Ovary (tissue), 9 donors: ENCODE data around the gene PSKH1. TPM values are rescaled to one million over a fixed set of nuclear protein-coding genes. Genes with fewer than 3 reads are reported as not detected.

ENCODE experiments used
- DNase-seq, 5 donors: peaks; one replicate each; pipeline ENCODE4 v3.0.0-alpha.2; 2019 to 2020
- H3K27ac ChIP-seq, 2 donors: fragments of 200-600 bp; one replicate each; pipeline versions ENCODE4 v1.5.1 to v1.8.0; 2019 to 2022
- H3K27me3 ChIP-seq: fragments of 200-600 bp; one replicate; pipeline ENCODE4 v1.8.0; 2022
- H3K36me3 ChIP-seq: fragments of 200-600 bp; sonication (generic); one replicate; pipeline ENCODE4 v1.5.1; 2019
- H3K4me1 ChIP-seq: one replicate; pipeline ENCODE4 v1.8.1; 2013; ENCODE audit warnings: mild to moderate bottlenecking, moderate library complexity; ENCODE audit not compliant: insufficient read depth
- H3K4me3 ChIP-seq: fragments of 200-600 bp; sonication (generic); one replicate; pipeline ENCODE4 v1.5.1; 2017
- H3K9me3 ChIP-seq, 2 donors: fragments of 200-600 bp in 1 of 2; sonication (generic) in 1 of 2; one replicate each; pipeline versions ENCODE4 v1.5.1 to v1.8.1; 2013 to 2019; ENCODE audit warnings: mild to moderate bottlenecking in 1 of 2, moderate library complexity in 1 of 2
- EP300 ChIP-seq: sonication (generic); formaldehyde crosslinking; IDR thresholded peaks from one replicate; pipeline ENCODE4 v1.6.1; 2017; ENCODE audit warnings: antibody characterized with exemption
- POLR2A ChIP-seq: fragments of 450-650 bp; IDR thresholded peaks from one replicate; pipeline ENCODE4 v1.6.1; 2017; ENCODE audit warnings: antibody characterized with exemption, mild to moderate bottlenecking, moderate library complexity
- WGBS, 3 donors: extraction: QIAGEN DNeasy Blood & Tissue Kit in 1 of 3; methylation state at CpG; one replicate each; pipeline versions ENCODE4 v1.1.5 to v1.1.7; 2013 to 2017; 5-methylcytosine and 5-hydroxymethylcytosine counted together
- intact Hi-C, 4 donors: fragments of 100-400 bp; cut with DNase I; formaldehyde crosslinking; loops; one replicate each; pipeline versions ENCODE4 v1.11.0 to v1.15.1; 2022 to 2023
- polyA plus RNA-seq, 2 donors: library from polyadenylated mRNA; stranded (reverse); fragments of 200-250 nt in 1 of 2; fragments of 350-450 nt in 1 of 2; fragmentation: Illumina TruSeq in 1 of 2; extraction: RNeasy Lipid Tissue Mini Kit (QIAGEN cat#74804) in 1 of 2; gene quantifications; one replicate each; pipeline ENCODE4 v1.2.3, GENCODE V29; 2013 to 2014
- total RNA-seq, 7 donors: library from RNA; depleted of rRNA in 2 of 7; stranded (reverse); fragments of >200 nt in 2 of 7; fragmentation: NEBNext Ultra II Directional in 3 of 7; extraction: Animal tissue kit (Norgen Biotek cat#: 25700) in 3 of 7; gene quantifications; one replicate each; pipeline versions ENCODE4 v1.1.0 to v1.2.4, GENCODE V29; 2016 to 2023
- TF ChIP-seq, protein P1 (sequence below), 3 donors: fragments of 450-650 bp in 2 of 3; fragments of 200-600 bp in 1 of 3; IDR thresholded peaks; one replicate each; pipeline versions ENCODE4 v1.5.1 to v1.8.0; 2016 to 2022; ENCODE audit warnings: antibody characterized with exemption in 3 of 3, mild to moderate bottlenecking in 1 of 3
- donor health status: DM: no; HTN: no; CAD: no; lungs with moderate emphysema.
- donor health status: DM: no; HTN: no; CAD: no.
- donor health status: Bipolar disorder and iron deficiency.
- donor health status: DM: yes; HTN: yes; CAD: no.
- donor health status: DM: no; HTN: no; CAD: no.
- donor health status: DM: yes; HTN: yes; CAD: no.

Gene PSKH1
- total and polyA plus RNA-seq, 9 donors = 9.6 to 38.9 (median 26.6) TPM

DNA sequence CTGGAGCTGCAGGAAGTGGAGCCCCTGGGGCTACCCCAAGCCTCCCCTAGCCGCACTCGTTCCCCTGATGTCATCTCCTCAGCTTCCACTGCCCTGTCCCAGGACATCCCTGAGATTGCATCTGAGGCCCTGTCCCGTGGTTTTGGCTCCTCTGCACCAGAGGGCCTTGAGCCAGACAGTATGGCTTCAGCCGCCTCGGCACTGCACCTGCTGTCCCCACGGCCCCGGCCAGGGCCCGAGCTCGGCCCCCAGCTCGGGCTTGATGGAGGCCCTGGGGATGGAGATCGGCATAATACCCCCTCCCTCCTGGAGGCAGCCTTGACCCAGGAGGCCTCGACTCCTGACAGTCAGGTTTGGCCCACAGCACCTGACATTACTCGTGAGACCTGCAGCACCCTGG, 12.5 kb upstream of the PSKH1 start:
- no peaks in the 10 kb centered on the region for H3K36me3 ChIP-seq
- no peaks in the 10 kb centered on the region for H3K9me3 ChIP-seq
- H3K27me3 ChIP-seq = no peaks in the 10 kb centered on the region
- no peak overlapping the region for H3K4me3 ChIP-seq
- WGBS, 3 donors = 88 to 93% (median 88%) methylated on average over 12 to 13 of the region's 13 CpGs
- peaks cover 6% of the 10 kb centered on the region for H3K4me1 ChIP-seq
- intact Hi-C loops = loop anchor here in 3 of 4 donors (5.0 kb wide), 1 partner anchor 47 kb away; no protein-coding TSS in a partner anchor
- TF ChIP-seq EP300 (no peak), POLR2A (no peak)
- TF ChIP-seq, protein P1, sequence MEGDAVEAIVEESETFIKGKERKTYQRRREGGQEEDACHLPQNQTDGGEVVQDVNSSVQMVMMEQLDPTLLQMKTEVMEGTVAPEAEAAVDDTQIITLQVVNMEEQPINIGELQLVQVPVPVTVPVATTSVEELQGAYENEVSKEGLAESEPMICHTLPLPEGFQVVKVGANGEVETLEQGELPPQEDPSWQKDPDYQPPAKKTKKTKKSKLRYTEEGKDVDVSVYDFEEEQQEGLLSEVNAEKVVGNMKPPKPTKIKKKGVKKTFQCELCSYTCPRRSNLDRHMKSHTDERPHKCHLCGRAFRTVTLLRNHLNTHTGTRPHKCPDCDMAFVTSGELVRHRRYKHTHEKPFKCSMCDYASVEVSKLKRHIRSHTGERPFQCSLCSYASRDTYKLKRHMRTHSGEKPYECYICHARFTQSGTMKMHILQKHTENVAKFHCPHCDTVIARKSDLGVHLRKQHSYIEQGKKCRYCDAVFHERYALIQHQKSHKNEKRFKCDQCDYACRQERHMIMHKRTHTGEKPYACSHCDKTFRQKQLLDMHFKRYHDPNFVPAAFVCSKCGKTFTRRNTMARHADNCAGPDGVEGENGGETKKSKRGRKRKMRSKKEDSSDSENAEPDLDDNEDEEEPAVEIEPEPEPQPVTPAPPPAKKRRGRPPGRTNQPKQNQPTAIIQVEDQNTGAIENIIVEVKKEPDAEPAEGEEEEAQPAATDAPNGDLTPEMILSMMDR (IDR thresholded peaks at IDR 0.05) = no peak
- no peak overlapping the region for H3K27ac ChIP-seq
- DNase-seq = no peak

DNA sequence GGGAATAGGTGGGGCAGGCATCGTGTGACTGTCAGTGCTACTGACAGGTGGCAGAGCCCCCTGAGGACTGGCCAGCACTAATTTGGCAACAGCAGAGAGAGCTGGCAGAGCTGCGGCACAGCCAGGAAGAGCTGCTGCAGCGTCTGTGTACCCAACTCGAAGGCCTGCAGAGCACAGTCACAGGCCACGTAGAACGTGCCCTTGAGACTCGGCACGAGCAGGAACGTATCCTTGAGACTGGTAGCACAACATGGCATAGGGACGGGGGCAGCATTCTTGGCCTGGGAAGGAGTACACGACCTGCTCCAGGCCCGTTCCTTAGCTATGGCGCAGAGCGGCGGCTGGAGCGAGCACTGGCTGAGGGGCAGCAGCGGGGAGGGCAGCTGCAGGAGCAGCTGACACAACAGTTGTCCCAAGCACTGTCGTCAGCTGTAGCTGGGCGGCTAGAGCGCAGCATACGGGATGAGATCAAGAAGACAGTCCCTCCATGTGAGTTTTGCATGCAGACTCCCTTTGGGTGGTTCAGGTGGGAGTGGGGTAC, 11.4 kb upstream of the PSKH1 start:
- H3K36me3 ChIP-seq = no peaks in the 10 kb centered on the region
- TF ChIP-seq, protein P1 (IDR thresholded peaks at IDR 0.05) = no peak
- no peak for TF ChIP-seq POLR2A
- TF ChIP-seq EP300 = no peak
- 84 to 92% (median 87%) methylated on average over 21 of the region's 21 CpGs for WGBS, 3 donors
- no peaks in the 10 kb centered on the region for H3K27me3 ChIP-seq
- H3K4me3 ChIP-seq = no peak overlapping the region
- H3K4me1 ChIP-seq = peaks cover 6% of the 10 kb centered on the region
- DNase-seq = no peak
- intact Hi-C loops = loop anchor here in 3 of 4 donors (5.0 kb wide), 1 partner anchor 46 kb away; no protein-coding TSS in a partner anchor
- no peak overlapping the region for H3K27ac ChIP-seq
- H3K9me3 ChIP-seq = no peaks in the 10 kb centered on the region

DNA sequence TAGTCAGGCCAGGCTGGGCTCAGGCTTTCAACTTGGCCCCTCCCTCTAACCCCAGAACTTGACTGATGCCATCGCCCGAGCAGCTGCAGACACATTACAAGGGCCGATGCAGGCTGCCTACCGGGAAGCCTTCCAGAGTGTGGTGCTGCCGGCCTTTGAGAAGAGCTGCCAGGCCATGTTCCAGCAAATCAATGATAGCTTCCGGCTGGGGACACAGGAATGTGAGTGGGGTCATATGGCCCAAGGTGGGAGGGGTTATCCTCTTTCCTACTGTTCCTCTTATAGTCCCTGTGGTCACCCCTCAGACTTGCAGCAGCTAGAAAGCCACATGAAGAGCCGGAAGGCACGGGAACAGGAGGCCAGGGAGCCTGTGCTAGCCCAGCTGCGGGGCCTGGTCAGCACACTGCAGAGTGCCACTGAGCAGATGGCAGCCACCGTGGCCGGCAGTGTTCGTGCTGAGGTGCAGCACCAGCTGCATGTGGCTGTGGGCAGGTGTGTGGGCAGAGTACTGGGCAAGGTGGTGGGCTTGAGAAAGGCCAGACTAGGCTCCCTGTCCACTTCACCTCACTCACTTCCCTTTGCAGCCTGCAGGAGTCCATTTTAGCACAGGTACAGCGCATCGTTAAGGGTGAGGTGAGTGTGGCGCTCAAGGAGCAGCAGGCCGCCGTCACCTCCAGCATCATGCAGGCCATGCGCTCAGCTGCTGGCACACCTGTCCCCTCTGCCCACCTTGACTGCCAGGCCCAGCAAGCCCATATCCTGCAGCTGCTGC, 10.5 kb upstream of the PSKH1 start:
- no peaks in the 10 kb centered on the region for H3K9me3 ChIP-seq
- intact Hi-C loops = loop anchor here in 3 of 4 donors (5.0 kb wide), 1 partner anchor 45 kb away; no protein-coding TSS in a partner anchor
- TF ChIP-seq, protein P1 (IDR thresholded peaks at IDR 0.05) = no peak
- TF ChIP-seq EP300 (no peak), POLR2A (no peak)
- H3K36me3 ChIP-seq = no peaks in the 10 kb centered on the region
- no peak overlapping the region for H3K4me3 ChIP-seq
- no peak overlapping the region for H3K27ac ChIP-seq
- H3K27me3 ChIP-seq = no peaks in the 10 kb centered on the region
- no peak for DNase-seq
- peaks cover 6% of the 10 kb centered on the region for H3K4me1 ChIP-seq
- WGBS, 3 donors = 59 to 70% (median 60%) methylated on average over 18 of the region's 18 CpGs

DNA sequence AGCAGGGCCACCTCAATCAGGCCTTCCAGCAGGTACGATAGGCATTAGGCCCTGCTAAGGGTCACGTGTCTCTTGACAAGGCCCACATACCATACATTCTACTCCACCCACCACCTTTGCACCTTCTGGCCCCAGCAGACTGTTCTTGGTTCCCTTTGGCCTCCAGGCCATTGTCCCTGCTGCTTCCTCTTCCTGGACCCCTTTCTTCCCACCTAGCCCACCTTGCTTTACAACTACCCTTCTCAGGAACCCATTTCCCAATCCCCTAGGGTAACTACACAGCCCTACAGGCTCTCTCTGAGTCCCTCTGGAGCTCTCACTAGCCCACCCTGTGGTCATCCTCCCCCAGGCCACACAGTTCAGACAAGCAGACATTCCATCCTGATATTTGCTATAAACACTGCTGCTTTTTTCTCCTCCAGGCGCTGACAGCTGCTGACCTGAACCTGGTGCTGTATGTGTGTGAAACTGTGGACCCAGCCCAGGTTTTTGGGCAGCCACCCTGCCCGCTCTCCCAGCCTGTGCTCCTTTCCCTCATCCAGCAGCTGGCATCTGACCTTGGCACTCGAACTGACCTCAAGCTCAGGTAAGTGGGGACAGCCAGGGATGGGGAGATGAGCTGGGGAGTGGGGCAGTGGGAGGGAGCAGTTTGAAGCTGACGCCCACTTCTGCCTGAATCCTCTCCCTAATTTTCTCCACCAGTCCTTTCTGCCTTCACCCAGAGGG, 9.7 kb upstream of the PSKH1 start:
- 39 to 50% (median 43%) methylated on average over 6 of the region's 6 CpGs for WGBS, 3 donors
- peak overlapping the region in 1 of 2 donors; percentile 11 for H3K27ac ChIP-seq
- intact Hi-C loops = loop anchor here in 3 of 4 donors (5.0 kb wide), 1 partner anchor 44 kb away; no protein-coding TSS in a partner anchor

More for the DNA sequence above, 9.7 kb upstream of the PSKH1 start:
- H3K9me3 ChIP-seq = no peaks in the 10 kb centered on the region
- H3K27me3 ChIP-seq = no peaks in the 10 kb centered on the region
- no peak for DNase-seq
- H3K4me3 ChIP-seq = no peak overlapping the region
- TF ChIP-seq EP300 = no peak
- TF ChIP-seq POLR2A = no peak
- TF ChIP-seq, protein P1 (IDR thresholded peaks at IDR 0.05) = no peak
- H3K36me3 ChIP-seq = no peaks in the 10 kb centered on the region
- peaks cover 6% of the 10 kb centered on the region for H3K4me1 ChIP-seq
